ENCODE results near the gene HCFC1.

GRCh38 chrX:153960077-153960476, 11.5 kb downstream of the HCFC1 start:
- TF ChIP-seq CTCF (conservative IDR thresholded peaks at IDR 0.05; ENCODE audit: low read depth, low read length) (no peak), EZH2 (IDR thresholded peaks at IDR 0.05; ENCODE audit: borderline replicate concordance, low read depth, low read length, poor library complexity, severe bottlenecking) (no peak)
